HG03457 (cell line): ENCODE measurements around the gene ETV6.
A peak's percentile ranks its signal among the peaks of the same experiment; 100 is the strongest.

ENCODE experiments used
- ATAC-seq: cut with Tn5 transposase; IDR thresholded peaks from one replicate; pipeline ENCODE4 v1.9.1; 2021; ENCODE audit warnings: moderate number of reproducible peaks; ENCODE audit not compliant: unreplicated experiment

Gene ETV6

GRCh38 chr12:11823043-11823442, 173.6 kb downstream of the ETV6 start:
- no peak for ATAC-seq

GRCh38 chr12:11823593-11823992, 174.1 kb downstream of the ETV6 start:
- ATAC-seq: no peak

GRCh38 chr12:11824069-11824468, 174.6 kb downstream of the ETV6 start:
- ATAC-seq: no peak

- no peak for ATAC-seq
Measured at GRCh38 chr12:11824736-11825135, 175.3 kb downstream of the ETV6 start.

GRCh38 chr12:11825278-11825677, 175.8 kb downstream of the ETV6 start:
- ATAC-seq: no peak

- ATAC-seq: no peak
Measured at GRCh38 chr12:11826574-11826973, 177.1 kb downstream of the ETV6 start.

GRCh38 chr12:11827091-11828061, 177.9 kb downstream of the ETV6 start:
- ATAC-seq: no peak

GRCh38 chr12:11829764-11830194, 180.3 kb downstream of the ETV6 start:
- ATAC-seq: no peak

GRCh38 chr12:11830307-11830801, 180.9 kb downstream of the ETV6 start:
- ATAC-seq: no peak

- no peak for ATAC-seq
Measured at GRCh38 chr12:11832093-11832492, 182.6 kb downstream of the ETV6 start.

- ATAC-seq: no peak
Measured at GRCh38 chr12:11833174-11833895, 183.9 kb downstream of the ETV6 start.

GRCh38 chr12:11834104-11834812, 184.8 kb downstream of the ETV6 start:
- no peak for ATAC-seq

GRCh38 chr12:11834931-11835330, 185.5 kb downstream of the ETV6 start:
- ATAC-seq: no peak

GRCh38 chr12:11836282-11837151, 187.0 kb downstream of the ETV6 start:
- peak; percentile 83 for ATAC-seq

- no peak for ATAC-seq
Measured at GRCh38 chr12:11837216-11837934, 187.9 kb downstream of the ETV6 start.

GRCh38 chr12:11838403-11838802, 188.9 kb downstream of the ETV6 start:
- ATAC-seq: no peak

- ATAC-seq: no peak
Measured at GRCh38 chr12:11839091-11839641, 189.7 kb downstream of the ETV6 start.

- no peak for ATAC-seq
Measured at GRCh38 chr12:11840366-11840765, 190.9 kb downstream of the ETV6 start.

- ATAC-seq: no peak
Measured at GRCh38 chr12:11846488-11846887, 197.0 kb downstream of the ETV6 start.
